ENCODE data around the gene MILR1.
"Not testable (repeated sequence)": the region's sequence is repeated elsewhere in the genome, so short reads cannot be mapped to it uniquely, and the experiment has no call there.

MILR1 gene

GRCh38 chr17:64448665-64449512, at the start of gene MILR1:
Gene MILR1, plus strand, starts transcription at chr17:64449115. Its CDS starts 54 bp downstream, at chr17:64449169.
- no peak for FAIRE-seq

GRCh38 chr17:64399767-64400156, 49.2 kb upstream of the MILR1 start:
- no peak for FAIRE-seq

- no peak for FAIRE-seq
Observed at GRCh38 chr17:64400642-64401041, 48.3 kb upstream of the MILR1 start.

GRCh38 chr17:64401244-64401860, 47.6 kb upstream of the MILR1 start:
- no peak for FAIRE-seq

GRCh38 chr17:64401941-64402340, 47.0 kb upstream of the MILR1 start:
- no peak for FAIRE-seq

GRCh38 chr17:64402469-64402868, 46.4 kb upstream of the MILR1 start:
- FAIRE-seq = no peak

GRCh38 chr17:64403881-64404460, 44.9 kb upstream of the MILR1 start:
- FAIRE-seq = no peak

GRCh38 chr17:64406321-64407200, 42.4 kb upstream of the MILR1 start:
- no peak for FAIRE-seq

- no peak for FAIRE-seq
Observed at GRCh38 chr17:64410750-64411490, 38.0 kb upstream of the MILR1 start.

- no peak for FAIRE-seq
Observed at GRCh38 chr17:64411999-64412771, 36.7 kb upstream of the MILR1 start.

GRCh38 chr17:64412944-64413381, 36.0 kb upstream of the MILR1 start:
- FAIRE-seq = no peak

GRCh38 chr17:64413513-64413912, 35.4 kb upstream of the MILR1 start:
- FAIRE-seq = no peak

GRCh38 chr17:64418506-64419339, 30.2 kb upstream of the MILR1 start:
- FAIRE-seq = no peak

- FAIRE-seq = no peak
Observed at GRCh38 chr17:64420143-64420670, 28.7 kb upstream of the MILR1 start.

GRCh38 chr17:64422121-64422520, 26.8 kb upstream of the MILR1 start:
- not testable (repeated sequence) for FAIRE-seq

- FAIRE-seq = no peak
Observed at GRCh38 chr17:64423881-64424280, 25.0 kb upstream of the MILR1 start.

GRCh38 chr17:64424324-64424849, 24.5 kb upstream of the MILR1 start:
- no peak for FAIRE-seq

- FAIRE-seq = no peak
Observed at GRCh38 chr17:64425191-64425590, 23.7 kb upstream of the MILR1 start.

GRCh38 chr17:64426596-64426995, 22.3 kb upstream of the MILR1 start:
- no peak for FAIRE-seq

GRCh38 chr17:64428406-64428805, 20.5 kb upstream of the MILR1 start:
- FAIRE-seq = no peak

Data from G401.6 (cell line).